Measurements from ENCODE around the gene POU6F2.

- no peak for TF ChIP-seq POLR2A (IDR thresholded peaks at IDR 0.05)
- TF ChIP-seq, protein P1, sequence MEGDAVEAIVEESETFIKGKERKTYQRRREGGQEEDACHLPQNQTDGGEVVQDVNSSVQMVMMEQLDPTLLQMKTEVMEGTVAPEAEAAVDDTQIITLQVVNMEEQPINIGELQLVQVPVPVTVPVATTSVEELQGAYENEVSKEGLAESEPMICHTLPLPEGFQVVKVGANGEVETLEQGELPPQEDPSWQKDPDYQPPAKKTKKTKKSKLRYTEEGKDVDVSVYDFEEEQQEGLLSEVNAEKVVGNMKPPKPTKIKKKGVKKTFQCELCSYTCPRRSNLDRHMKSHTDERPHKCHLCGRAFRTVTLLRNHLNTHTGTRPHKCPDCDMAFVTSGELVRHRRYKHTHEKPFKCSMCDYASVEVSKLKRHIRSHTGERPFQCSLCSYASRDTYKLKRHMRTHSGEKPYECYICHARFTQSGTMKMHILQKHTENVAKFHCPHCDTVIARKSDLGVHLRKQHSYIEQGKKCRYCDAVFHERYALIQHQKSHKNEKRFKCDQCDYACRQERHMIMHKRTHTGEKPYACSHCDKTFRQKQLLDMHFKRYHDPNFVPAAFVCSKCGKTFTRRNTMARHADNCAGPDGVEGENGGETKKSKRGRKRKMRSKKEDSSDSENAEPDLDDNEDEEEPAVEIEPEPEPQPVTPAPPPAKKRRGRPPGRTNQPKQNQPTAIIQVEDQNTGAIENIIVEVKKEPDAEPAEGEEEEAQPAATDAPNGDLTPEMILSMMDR (IDR thresholded peaks at IDR 0.05): no peak
Observed at GRCh38 chr7:39407137-39407536, 429.4 kb downstream of the POU6F2 start.
